T1000 (cell line): ENCODE measurements around the gene ZNF587B.
"Not testable (repeated sequence)": the region's sequence is repeated elsewhere in the genome, so short reads cannot be mapped to it uniquely, and the experiment has no call there.

ENCODE experiments used
- DNase-seq: peaks from one replicate; lab custom pipeline; 2025; ENCODE audit warnings: mixed read lengths; lab: John Stamatoyannopoulos, UW

ZNF587B gene

GRCh38 chr19:57819475-57820148, 10.5 kb upstream of the ZNF587B start:
- peak; percentile 62 for DNase-seq

GRCh38 chr19:57820599-57820998, 9.5 kb upstream of the ZNF587B start:
- no peak for DNase-seq

GRCh38 chr19:57821095-57821494, 9.0 kb upstream of the ZNF587B start:
- DNase-seq: not testable (repeated sequence)

- DNase-seq: not testable (repeated sequence)
These were observed 8.6 kb upstream of the ZNF587B start for GRCh38 chr19:57821501-57821900.

- not testable (repeated sequence) for DNase-seq
These were observed 6.9 kb upstream of the ZNF587B start for GRCh38 chr19:57823155-57823554.

GRCh38 chr19:57823608-57824007, 6.5 kb upstream of the ZNF587B start:
- DNase-seq: not testable (repeated sequence)

- no peak for DNase-seq
These were observed 4.6 kb upstream of the ZNF587B start for GRCh38 chr19:57825511-57825910.

GRCh38 chr19:57829316-57829715, 783 bp upstream of the ZNF587B start:
- DNase-seq: no peak

- not testable (repeated sequence) for DNase-seq
These were observed 6.9 kb downstream of the ZNF587B start for GRCh38 chr19:57836991-57837390.

- DNase-seq: not testable (repeated sequence)
These were observed 8.6 kb downstream of the ZNF587B start for GRCh38 chr19:57838622-57839191.

- DNase-seq: no peak
These were observed 11.1 kb downstream of the ZNF587B start for GRCh38 chr19:57841122-57841763.

- not testable (repeated sequence) for DNase-seq
These were observed 17.1 kb downstream of the ZNF587B start for GRCh38 chr19:57847164-57847563.

GRCh38 chr19:57849162-57849665, 19.1 kb downstream of the ZNF587B start:
- not testable (repeated sequence) for DNase-seq

GRCh38 chr19:57849666-57850473, 19.8 kb downstream of the ZNF587B start, which contains the start of gene ZNF587:
Gene ZNF587, plus strand, starts transcription at chr19:57849859. Its CDS starts 180 bp downstream, at chr19:57850039.
- peak; percentile 43 for DNase-seq

GRCh38 chr19:57850553-57851017, 20.5 kb downstream of the ZNF587B start:
- DNase-seq: no peak

GRCh38 chr19:57851812-57852603, 21.9 kb downstream of the ZNF587B start:
- DNase-seq: not testable (repeated sequence)

GRCh38 chr19:57854117-57854516, 24.0 kb downstream of the ZNF587B start:
- DNase-seq: not testable (repeated sequence)

- not testable (repeated sequence) for DNase-seq
These were observed 32.3 kb downstream of the ZNF587B start for GRCh38 chr19:57862351-57862750.

GRCh38 chr19:57867868-57868492, 37.9 kb downstream of the ZNF587B start:
- DNase-seq: no peak

GRCh38 chr19:57869655-57870054, 39.6 kb downstream of the ZNF587B start:
- DNase-seq: not testable (repeated sequence)
